ENCODE results near the gene FGF6. TPM values are rescaled to one million over a fixed set of nuclear protein-coding genes. Genes with fewer than 3 reads are reported as not detected.
"Not testable (repeated sequence)": the region's sequence is repeated elsewhere in the genome, so short reads cannot be mapped to it uniquely, and the experiment has no call there.

FGF6 gene
- total RNA-seq, 2 experiments from 2014 or later: not detected

GRCh38 chr12:4468994-4469393 lies 23.4 kb upstream of the FGF6 start:
- no peaks in the 10 kb centered on the region for H3K9me2 ChIP-seq (ENCODE audit: insufficient read depth, low read length)
- H3K79me2 ChIP-seq (ENCODE audit: insufficient read depth, low read depth, low read length): no peaks in the 10 kb centered on the region
- no TSS peak for BruUV-seq (replicated peaks)
- no peak for TF ChIP-seq EZH2phosphoT487 (IDR thresholded peaks at IDR 0.05; ENCODE audit: borderline replicate concordance, low read depth, low read length)
- no peak for TF ChIP-seq CTCF (conservative IDR thresholded peaks at IDR 0.05; ENCODE audit: low read length)
- no peak overlapping the region for H2AFZ ChIP-seq (ENCODE audit: low read length)
- no peaks in the 10 kb centered on the region for H4K20me1 ChIP-seq (ENCODE audit: insufficient read depth, low read length)
- no peaks in the 10 kb centered on the region for H3K9me3 ChIP-seq (ENCODE audit: low read length)
- no peak for DNase-seq (ENCODE audit: low spot score)
- intact Hi-C loops (cut with micrococcal nuclease; ENCODE audit: unreplicated experiment): no loop called here
- H3K27ac ChIP-seq (ENCODE audit: low read depth, low read length, poor library complexity, severe bottlenecking): no peak overlapping the region
- no peaks in the 10 kb centered on the region for H3K4me1 ChIP-seq (ENCODE audit: insufficient read depth, low read length, poor library complexity, severe bottlenecking)
- ChIA-PET CTCF (ENCODE audit: unreplicated experiment) (no interaction called here), POLR2A (no interaction called here)
- H3K4me3 ChIP-seq (ENCODE audit: low read depth, low read length, poor library complexity, severe bottlenecking): no peak overlapping the region
- H3K4me2 ChIP-seq (ENCODE audit: low read length): no peak overlapping the region
- H3K36me3 ChIP-seq (ENCODE audit: insufficient read depth, low read length): no peaks in the 10 kb centered on the region

DNA sequence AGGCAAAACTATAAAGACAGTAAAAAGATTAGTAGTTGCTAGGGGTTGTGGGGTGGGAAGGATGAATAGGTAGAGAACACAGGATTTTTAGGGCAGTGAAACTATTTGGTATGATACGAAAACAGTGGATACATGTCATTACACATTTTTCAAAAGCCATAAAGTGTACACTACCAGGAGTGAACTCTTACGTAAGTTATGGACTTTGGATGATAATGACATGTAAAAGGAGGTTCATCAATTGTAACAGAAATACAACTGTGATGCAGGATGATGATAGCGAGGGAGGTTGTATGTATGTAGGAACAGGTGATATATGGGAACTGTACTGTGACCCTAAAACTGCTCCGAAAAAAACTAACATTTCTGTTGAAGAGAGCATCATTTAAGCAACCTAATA lies 15.1 kb upstream of the FGF6 start:
- intact Hi-C loops (cut with micrococcal nuclease; ENCODE audit: unreplicated experiment): no loop called here
- Histone ChIP-seq H3K9me2 (ENCODE audit: insufficient read depth, low read length) (no peaks in the 10 kb centered on the region), H3K27ac (ENCODE audit: low read depth, low read length, poor library complexity, severe bottlenecking) (no peak overlapping the region), H3K79me2 (ENCODE audit: insufficient read depth, low read depth, low read length) (no peaks in the 10 kb centered on the region), H3K9me3 (ENCODE audit: low read length) (no peaks in the 10 kb centered on the region), H2AFZ (ENCODE audit: low read length) (no peak overlapping the region), H3K4me3 (ENCODE audit: low read depth, low read length, poor library complexity, severe bottlenecking) (no peak overlapping the region), H4K20me1 (ENCODE audit: insufficient read depth, low read length) (no peaks in the 10 kb centered on the region), H3K4me2 (ENCODE audit: low read length) (no peak overlapping the region), H3K36me3 (ENCODE audit: insufficient read depth, low read length) (no peaks in the 10 kb centered on the region), H3K4me1 (ENCODE audit: insufficient read depth, low read length, poor library complexity, severe bottlenecking) (no peaks in the 10 kb centered on the region)
- DNase-seq (ENCODE audit: low spot score): no peak
- CTCF ChIA-PET (ENCODE audit: unreplicated experiment): no interaction called here
- no TSS peak for BruUV-seq (replicated peaks)
- TF ChIP-seq EZH2phosphoT487 (IDR thresholded peaks at IDR 0.05; ENCODE audit: borderline replicate concordance, low read depth, low read length) (no peak), CTCF (conservative IDR thresholded peaks at IDR 0.05; ENCODE audit: low read length) (no peak)
- POLR2A ChIA-PET: no interaction called here

DNA sequence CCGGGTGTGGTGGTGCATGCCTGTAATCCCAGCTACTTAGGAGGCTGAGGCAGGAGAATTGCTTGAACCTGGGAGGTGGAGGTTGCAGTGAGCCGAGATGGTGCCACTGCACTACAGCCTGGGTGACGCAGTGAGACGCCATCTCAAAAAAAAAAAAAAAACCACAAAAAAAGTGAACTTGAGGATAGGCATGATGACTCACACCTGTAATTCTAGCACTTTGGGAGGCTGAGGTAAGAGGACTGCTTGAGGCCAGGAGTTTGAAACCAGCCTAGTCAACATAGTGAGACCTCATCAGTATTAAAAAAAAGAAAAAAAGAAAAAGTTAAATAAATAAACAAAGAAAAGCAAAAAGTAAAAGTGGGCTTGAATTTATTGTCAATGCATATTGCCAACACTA lies 10.2 kb upstream of the FGF6 start:
- not testable (repeated sequence) for DNase-seq (ENCODE audit: low spot score)

More for the DNA sequence above, 10.2 kb upstream of the FGF6 start:
- H3K27ac ChIP-seq (ENCODE audit: low read depth, low read length, poor library complexity, severe bottlenecking); H3K4me1 ChIP-seq (ENCODE audit: insufficient read depth, low read length, poor library complexity, severe bottlenecking); H3K4me3 ChIP-seq (ENCODE audit: low read depth, low read length, poor library complexity, severe bottlenecking); H3K36me3 ChIP-seq (ENCODE audit: insufficient read depth, low read length); H3K4me2 ChIP-seq (ENCODE audit: low read length); H3K9me2 ChIP-seq (ENCODE audit: insufficient read depth, low read length); H4K20me1 ChIP-seq (ENCODE audit: insufficient read depth, low read length); intact Hi-C loops (cut with micrococcal nuclease; ENCODE audit: unreplicated experiment); H2AFZ ChIP-seq (ENCODE audit: low read length); H3K9me3 ChIP-seq (ENCODE audit: low read length); H3K79me2 ChIP-seq (ENCODE audit: insufficient read depth, low read depth, low read length); POLR2A ChIA-PET; BruUV-seq (replicated peaks); CTCF ChIA-PET (ENCODE audit: unreplicated experiment): not testable (repeated sequence)

Measured in OCI-LY7 (cell line).